VCaP (cell line): ENCODE measurements around the gene RANBP1.

Source experiments
- H3K27ac ChIP-seq: fragments of 450-650 bp; 2 replicates; pipeline ENCODE4 v1.5.1; 2017
- TF ChIP-seq, protein P1 (sequence below): fragments of 450-650 bp; conservative IDR thresholded peaks from 2 replicates; pipeline ENCODE4 v1.5.1; 2017; ENCODE audit warnings: mild to moderate bottlenecking, moderate library complexity

The RANBP1 gene

GRCh38 chr22:20079745-20080444, 36.0 kb upstream of the RANBP1 start, which contains the start of gene DGCR8:
TSS of gene DGCR8 (plus strand) at chr22:20080241. CDS start at chr22:20085964, 5,723 bp downstream.
- TF ChIP-seq, protein P1, sequence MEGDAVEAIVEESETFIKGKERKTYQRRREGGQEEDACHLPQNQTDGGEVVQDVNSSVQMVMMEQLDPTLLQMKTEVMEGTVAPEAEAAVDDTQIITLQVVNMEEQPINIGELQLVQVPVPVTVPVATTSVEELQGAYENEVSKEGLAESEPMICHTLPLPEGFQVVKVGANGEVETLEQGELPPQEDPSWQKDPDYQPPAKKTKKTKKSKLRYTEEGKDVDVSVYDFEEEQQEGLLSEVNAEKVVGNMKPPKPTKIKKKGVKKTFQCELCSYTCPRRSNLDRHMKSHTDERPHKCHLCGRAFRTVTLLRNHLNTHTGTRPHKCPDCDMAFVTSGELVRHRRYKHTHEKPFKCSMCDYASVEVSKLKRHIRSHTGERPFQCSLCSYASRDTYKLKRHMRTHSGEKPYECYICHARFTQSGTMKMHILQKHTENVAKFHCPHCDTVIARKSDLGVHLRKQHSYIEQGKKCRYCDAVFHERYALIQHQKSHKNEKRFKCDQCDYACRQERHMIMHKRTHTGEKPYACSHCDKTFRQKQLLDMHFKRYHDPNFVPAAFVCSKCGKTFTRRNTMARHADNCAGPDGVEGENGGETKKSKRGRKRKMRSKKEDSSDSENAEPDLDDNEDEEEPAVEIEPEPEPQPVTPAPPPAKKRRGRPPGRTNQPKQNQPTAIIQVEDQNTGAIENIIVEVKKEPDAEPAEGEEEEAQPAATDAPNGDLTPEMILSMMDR = no peak
- peak within 1 kb of the TSS; percentile 98 for H3K27ac ChIP-seq

DNA sequence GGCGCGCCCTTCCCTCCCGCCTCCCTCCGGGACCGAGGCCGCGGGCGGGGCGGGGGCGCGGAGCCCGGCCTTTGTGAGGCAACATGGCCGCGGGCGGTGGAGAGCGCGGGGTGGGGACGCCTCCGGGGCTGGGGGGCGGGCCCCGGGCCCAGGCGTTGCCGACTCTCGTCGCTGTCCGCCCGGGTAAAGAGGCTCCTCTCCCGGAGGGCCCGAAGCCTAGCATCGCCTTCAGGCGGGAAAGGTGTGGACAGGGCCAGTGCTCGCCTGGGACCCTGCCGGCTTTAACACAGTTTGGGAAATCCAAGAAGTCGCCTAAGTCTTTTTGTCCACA, 35.5 kb upstream of the RANBP1 start:
- H3K27ac ChIP-seq = peak overlapping the region; percentile 98
- TF ChIP-seq, protein P1 = no peak

DNA sequence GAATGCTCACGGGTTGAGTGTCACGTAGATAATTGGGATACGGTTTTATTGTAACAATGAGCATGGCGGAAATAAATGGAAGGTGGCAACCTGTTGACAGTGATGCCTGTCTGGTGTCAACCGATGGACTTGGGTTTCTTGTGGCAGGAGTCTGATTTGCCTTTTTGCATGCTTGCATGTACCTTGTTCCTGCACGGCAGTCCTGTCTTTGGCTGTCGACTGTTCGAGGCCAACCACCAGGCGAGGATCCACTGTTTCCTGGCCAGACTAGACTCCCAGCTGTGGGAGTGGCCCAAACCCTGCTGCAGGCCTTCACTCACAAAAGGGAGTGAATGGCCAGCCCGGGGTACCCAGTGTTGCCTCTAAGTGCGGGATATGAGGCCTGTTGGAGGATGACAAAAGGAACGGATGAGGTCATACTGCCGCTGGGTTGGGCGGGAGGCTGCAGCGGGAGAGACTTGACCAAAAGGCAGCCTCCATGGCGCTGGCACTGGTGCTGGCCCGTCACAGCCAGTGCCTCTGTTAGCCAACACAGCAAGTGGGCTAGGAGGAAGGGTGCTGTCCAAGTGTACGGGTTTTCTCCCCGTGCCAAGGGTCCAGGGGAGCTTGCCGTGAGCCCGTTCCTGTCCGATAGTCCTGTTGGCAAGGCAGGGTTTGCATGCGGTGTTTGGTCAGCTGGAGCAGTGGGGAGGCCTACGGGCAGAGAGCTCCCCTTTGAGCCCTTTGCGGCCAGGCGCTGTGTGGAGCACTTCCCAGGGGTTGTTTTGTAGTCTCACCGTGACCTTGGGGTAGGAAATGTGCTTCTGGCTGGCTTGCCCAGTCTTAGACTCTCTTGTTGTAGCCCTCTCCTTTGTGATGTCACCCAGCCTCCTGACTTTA, 34.9 kb upstream of the RANBP1 start:
- H3K27ac ChIP-seq = peak overlapping the region; percentile 98
- TF ChIP-seq, protein P1 = no peak

DNA sequence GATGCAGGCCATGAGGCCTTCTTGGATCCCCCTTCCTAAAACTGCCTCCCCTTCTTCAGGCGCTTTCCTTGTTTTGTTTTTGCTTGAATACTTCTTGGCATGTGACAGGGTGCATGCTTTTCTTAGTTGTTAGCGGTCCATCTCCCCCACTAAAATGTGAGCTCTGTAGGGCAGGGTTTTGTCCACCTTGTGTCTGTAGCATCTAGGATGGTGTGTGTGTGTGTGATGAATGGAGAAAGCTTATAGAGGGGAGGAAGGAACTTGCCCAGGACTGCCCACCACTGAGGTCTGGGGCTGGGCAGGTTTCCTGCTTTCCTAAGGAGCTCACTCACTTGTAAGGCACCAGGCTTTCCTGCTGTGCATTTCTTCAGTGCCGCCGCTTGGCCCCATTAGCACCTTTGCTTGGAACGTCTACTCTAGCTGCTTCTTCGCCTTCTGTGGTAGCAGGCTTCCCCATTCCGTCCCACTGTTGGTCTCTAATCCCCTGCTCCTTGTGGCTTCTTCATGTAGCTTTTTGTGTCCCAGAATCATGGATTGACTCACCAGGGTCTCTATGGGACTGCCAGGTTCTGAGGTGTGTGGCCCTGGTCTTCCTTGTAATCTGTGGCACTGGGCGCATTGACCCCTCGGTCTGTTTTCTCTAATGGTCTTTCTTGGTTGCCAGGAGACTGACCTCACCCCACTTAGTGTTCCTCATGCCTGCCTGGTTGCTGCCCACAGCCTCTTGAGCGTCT, 32.6 kb upstream of the RANBP1 start:
- peak overlapping the region; percentile 98 for H3K27ac ChIP-seq
- TF ChIP-seq, protein P1 = no peak

DNA sequence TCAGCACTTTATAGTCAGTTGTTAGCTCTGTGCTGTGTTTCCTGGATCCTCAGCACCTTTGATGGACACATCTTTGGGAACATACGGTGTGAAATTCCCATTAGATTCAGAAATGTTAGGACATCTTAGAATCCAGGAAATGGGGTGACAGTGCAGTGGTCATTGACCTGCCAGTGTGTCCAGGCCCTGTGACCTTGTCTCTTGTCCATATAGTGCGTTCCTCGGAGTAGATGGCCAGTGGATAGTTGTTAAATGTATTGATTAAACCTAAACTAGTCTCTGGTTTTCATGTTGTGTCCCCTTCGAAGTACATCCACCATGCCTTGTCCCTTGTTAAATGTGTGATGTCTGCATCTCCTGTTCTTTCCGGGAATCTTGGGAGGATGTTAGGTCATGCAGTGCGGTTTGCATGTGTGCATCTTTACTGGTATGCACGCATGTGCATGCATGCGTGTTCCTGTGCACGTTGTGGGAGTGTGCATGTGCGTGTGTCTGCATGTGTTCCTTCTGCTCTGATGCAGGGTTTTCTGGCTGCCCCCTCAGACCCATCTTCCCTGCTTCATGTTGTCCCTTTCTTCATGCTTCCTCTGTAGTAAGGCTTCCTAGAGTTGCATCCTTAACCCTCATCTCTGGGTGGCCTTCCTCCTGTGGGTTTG, 31.9 kb upstream of the RANBP1 start:
- peak overlapping the region; percentile 98 for H3K27ac ChIP-seq
- TF ChIP-seq, protein P1 = no peak

DNA sequence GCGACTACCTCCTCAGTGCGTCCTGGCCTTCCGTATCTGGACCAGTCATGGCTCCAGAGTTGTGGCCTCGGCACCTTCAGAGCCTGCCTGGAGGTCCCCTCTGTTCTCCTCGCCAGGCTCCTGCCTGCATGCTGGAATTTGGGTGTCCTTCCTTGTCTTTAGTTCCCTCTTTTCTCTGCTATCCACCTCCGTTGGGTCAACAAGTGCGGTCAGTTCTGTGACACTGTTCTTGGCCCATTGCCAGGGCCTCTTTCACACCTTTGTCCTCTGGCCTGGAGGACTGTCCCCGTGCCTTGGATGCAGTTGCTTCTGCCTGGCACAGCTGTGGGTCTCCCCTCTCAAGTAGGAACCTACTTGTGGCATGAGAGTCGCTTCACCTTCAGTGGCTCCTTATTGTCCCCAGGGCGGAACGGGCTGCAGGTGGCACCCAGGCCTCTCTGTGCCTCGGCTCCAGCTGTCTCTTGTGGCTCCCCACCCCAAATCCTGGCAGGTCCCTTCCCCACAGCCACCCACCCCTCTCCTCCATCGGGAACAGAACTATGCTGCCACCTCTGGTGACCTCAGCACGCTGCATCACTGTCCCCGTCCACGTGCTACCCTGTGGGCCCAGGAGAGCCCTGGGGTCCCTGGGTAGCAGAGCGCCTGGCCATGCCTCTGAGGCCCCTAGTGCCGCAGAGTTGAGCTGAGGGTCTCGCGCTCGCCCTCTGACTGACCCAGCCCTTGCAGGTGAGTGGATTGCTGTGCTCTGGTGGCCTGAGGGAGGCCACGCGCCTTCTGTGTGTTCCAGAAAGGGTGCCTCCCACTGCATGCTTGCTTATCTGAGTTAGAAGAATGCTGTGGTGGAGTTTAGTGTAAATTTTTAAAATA, 31.1 kb upstream of the RANBP1 start:
- peak overlapping the region; percentile 98 for H3K27ac ChIP-seq
- TF ChIP-seq, protein P1 = peak; percentile 66
